ENCODE results near the gene RAB42.

- TF ChIP-seq GABPA (IDR thresholded peaks at IDR 0.05; ENCODE audit: low read depth) (no peak), TAF1 (IDR thresholded peaks at IDR 0.05; ENCODE audit: borderline replicate concordance, low read depth, low read length) (no peak), CTCF (IDR thresholded peaks at IDR 0.05 in 2 of 3, conservative IDR thresholded peaks at IDR 0.05 in 1 of 3; ENCODE audit: control insufficient read depth in 2 of 3, extremely low read depth in 1 of 3, insufficient read depth in 1 of 3, low read depth in 3 of 3, low read length in 3 of 3) (no peak), FOXM1 (IDR thresholded peaks at IDR 0.05; ENCODE audit: low read depth, low read length) (no peak), SIX5 (IDR thresholded peaks at IDR 0.05; ENCODE audit: low read depth, low read length, severe bottlenecking) (no peak), CEBPB (IDR thresholded peaks at IDR 0.05; ENCODE audit: borderline replicate concordance in 1 of 2, low read depth in 2 of 2, low read length in 2 of 2) (no peak), FOS (IDR thresholded peaks at IDR 0.05; ENCODE audit: borderline replicate concordance, extremely low read depth, insufficient read length) (no peak), KDM1A (IDR thresholded peaks at IDR 0.05; ENCODE audit: borderline replicate concordance) (no peak), MYC (IDR thresholded peaks at IDR 0.05; ENCODE audit: insufficient read depth, insufficient read length, insufficient replicate concordance, low read length, severe bottlenecking) (no peak), PKNOX1 (IDR thresholded peaks at IDR 0.05) (no peak), ELK1 (IDR thresholded peaks at IDR 0.05; ENCODE audit: low read depth, low read length) (no peak)
These were observed 26.3 kb upstream of the RAB42 start for GRCh38 chr1:28565726-28566125.

All from GM12878 (cell line).